SK-N-SH (cell line): ENCODE data around the gene BRS3. TPM values are rescaled to one million over a fixed set of nuclear protein-coding genes. Genes with fewer than 3 reads are reported as not detected.

Experiments
- CTCF ChIA-PET: fragments of 300-600, 350-600 bp; formaldehyde crosslinking; extraction: SDS; loops from one replicate; lab custom pipeline; 2021; lab: Yijun Ruan, JAX
- POLR2A ChIA-PET: fragments of 350-600 bp; sonication (Branson Sonifier 250); formaldehyde crosslinking; extraction: SDS; loops from one replicate; lab custom pipeline; 2020; ENCODE audit warnings: antibody characterized with exemption, inconsistent platforms; lab: Yijun Ruan, JAX
- DNase-seq: peaks from one replicate; pipeline ENCODE4 v3.0.0; 2012
- H2AFZ ChIP-seq: fragments of 200-600 bp; sonication (generic); 2 replicates; pipeline ENCODE4 v1.8.1; 2016; ENCODE audit warnings: antibody characterized with exemption, mild to moderate bottlenecking, low read depth
- H3F3A ChIP-seq: fragments of 200-600 bp; sonication (generic); replicated peaks from 2 replicates; pipeline ENCODE3; 2016; ENCODE audit warnings: antibody characterized with exemption, mild to moderate bottlenecking; ENCODE audit not compliant: insufficient read depth
- H3K27ac ChIP-seq, 2 experiments: fragments of 200-500 bp in 1 of 2; fragments of 200-600 bp in 1 of 2; sonication (Bioruptor generic) in 1 of 2; sonication (generic), shearing (Covaris generic) in 1 of 2; 2 replicates each; pipeline versions ENCODE4 v1.5.1 to v1.6.1; 2014 to 2016; ENCODE audit warnings: low read depth in 2 of 2, inconsistent platforms in 1 of 2, low read length in 1 of 2, mild to moderate bottlenecking in 1 of 2, mixed read lengths in 1 of 2
- H3K27me3 ChIP-seq: fragments of 200-600 bp; sonication (generic), shearing (Covaris generic); 2 replicates; pipeline ENCODE4 v1.6.1; 2016; ENCODE audit warnings: mixed run types; ENCODE audit not compliant: insufficient read depth
- H3K36me3 ChIP-seq, 2 experiments: fragments of 200-500 bp in 1 of 2; fragments of 200-600 bp in 1 of 2; sonication (Bioruptor generic) in 1 of 2; sonication (generic) in 1 of 2; replicated peaks in 1 of 2; 2 replicates each; pipeline versions ENCODE3 to v1.5.1; 2014 to 2016; ENCODE audit warnings: low read length in 1 of 2, mild to moderate bottlenecking in 1 of 2; ENCODE audit not compliant: insufficient read depth in 2 of 2, control insufficient read depth in 1 of 2
- H3K4me1 ChIP-seq, 2 experiments: fragments of 200-500 bp in 1 of 2; fragments of 200-600 bp in 1 of 2; sonication (Bioruptor generic) in 1 of 2; sonication (generic), shearing (Covaris generic) in 1 of 2; 2 replicates each; pipeline versions ENCODE4 v1.5.1 to v1.6.1; 2014 to 2016; ENCODE audit warnings: low read depth in 1 of 2, low read length in 1 of 2, mixed run types in 1 of 2; ENCODE audit not compliant: insufficient read depth in 2 of 2, control insufficient read depth in 1 of 2
- H3K4me2 ChIP-seq: fragments of 200-600 bp; sonication (generic), shearing (Covaris generic); 2 replicates; pipeline ENCODE4 v1.6.1; 2017; ENCODE audit warnings: mixed run types
- H3K4me3 ChIP-seq, 2 experiments: fragments of 200-500 bp in 1 of 2; fragments of 200-600 bp in 1 of 2; sonication (Bioruptor generic) in 1 of 2; sonication (generic), shearing (Covaris generic) in 1 of 2; 2 replicates each; pipeline versions ENCODE4 v1.5.1 to v1.8.1; 2014 to 2016; ENCODE audit warnings: low read depth in 2 of 2, inconsistent platforms in 1 of 2, low read length in 1 of 2, mild to moderate bottlenecking in 1 of 2, mixed read lengths in 1 of 2, moderate library complexity in 1 of 2
- H3K79me2 ChIP-seq: fragments of 200-600 bp; sonication (generic); 2 replicates; pipeline ENCODE4 v1.8.1; 2017; ENCODE audit warnings: mild to moderate bottlenecking; ENCODE audit not compliant: insufficient read depth
- H3K9ac ChIP-seq: fragments of 200-600 bp; sonication (generic); 2 replicates; pipeline ENCODE4 v1.6.1; 2017; ENCODE audit warnings: mixed run types
- H3K9me2 ChIP-seq: fragments of 200-600 bp; sonication (generic); 2 replicates; pipeline ENCODE4 v1.6.1; 2017; ENCODE audit warnings: mixed run types
- H3K9me3 ChIP-seq: fragments of 200-600 bp; sonication (generic); 2 replicates; pipeline ENCODE4 v1.6.1; 2017; ENCODE audit warnings: mixed run types, mild to moderate bottlenecking, moderate library complexity
- H4K20me1 ChIP-seq: fragments of 200-600 bp; sonication (generic); 2 replicates; pipeline ENCODE4 v1.6.1; 2017; ENCODE audit warnings: mild to moderate bottlenecking, mixed run types; ENCODE audit not compliant: insufficient read depth
- EP300 ChIP-seq, 2 experiments: IDR thresholded peaks; 2 replicates each; pipeline versions ENCODE4 v1.4.0 to v1.6.1; 2012; ENCODE audit warnings: borderline replicate concordance in 1 of 2, low read depth in 1 of 2, low read length in 1 of 2
- EZH2phosphoT487 ChIP-seq: fragments of 200-600 bp; sonication (generic); IDR thresholded peaks from 2 replicates; pipeline ENCODE4 v1.6.1; 2017; ENCODE audit warnings: low read depth, mixed run types, mild to moderate bottlenecking, antibody characterized with exemption, moderate library complexity, borderline replicate concordance
- FOXJ3 ChIP-seq: sonication (generic); formaldehyde crosslinking; IDR thresholded peaks from 2 replicates; pipeline ENCODE4 v1.5.1; 2020; ENCODE audit warnings: mild to moderate bottlenecking, missing genetic modification reagents
- GABPA ChIP-seq: IDR thresholded peaks from 2 replicates; pipeline ENCODE4 v1.4.0; 2012; ENCODE audit warnings: low read depth, mild to moderate bottlenecking
- GATA2 ChIP-seq: sonication (generic); formaldehyde crosslinking; IDR thresholded peaks from 2 replicates; pipeline ENCODE4 v1.5.0; 2020; ENCODE audit warnings: mild to moderate bottlenecking, missing genetic modification reagents
- MXI1 ChIP-seq: IDR thresholded peaks from 2 replicates; pipeline ENCODE4 v1.6.1; 2012; ENCODE audit warnings: mild to moderate bottlenecking, low read depth, low read length, improper control_type of control experiment
- RCOR1 ChIP-seq: fragments of 150-350 bp; IDR thresholded peaks from 2 replicates; pipeline ENCODE4 v1.6.1; 2017; ENCODE audit warnings: antibody characterized with exemption, low read length
- RFX5 ChIP-seq: IDR thresholded peaks from 2 replicates; pipeline ENCODE4 v1.6.1; 2012; ENCODE audit warnings: mild to moderate bottlenecking, improper control_type of control experiment, low read length
- SMC3 ChIP-seq: IDR thresholded peaks from 2 replicates; pipeline ENCODE4 v1.6.1; 2012; ENCODE audit warnings: low read depth, low read length, improper control_type of control experiment
- YY1 ChIP-seq: IDR thresholded peaks from 2 replicates; pipeline ENCODE4 v1.4.0; 2012; ENCODE audit warnings: low read depth, mild to moderate bottlenecking
- WGBS: methylation state at CpG from one replicate; pipeline ENCODE4 v1.1.6; 2017; ENCODE audit warnings: low lambda C conversion rate; 5-methylcytosine and 5-hydroxymethylcytosine counted together
- polyA plus RNA-seq, 3 experiments: library from polyadenylated mRNA; depleted of rRNA; stranded (reverse); fragments of >200 nt; gene quantifications; 2 replicates each; pipeline ENCODE4 v1.2.3, GENCODE V29; 2012
- TF ChIP-seq, protein P1 (sequence below): IDR thresholded peaks from 2 replicates; pipeline ENCODE4 v1.4.0; 2012; ENCODE audit warnings: low read depth, borderline replicate concordance
- TF ChIP-seq, protein P2 (sequence below): fragments of 150-350 bp; IDR thresholded peaks from 2 replicates; pipeline ENCODE4 v1.6.1; 2016; ENCODE audit warnings: mild to moderate bottlenecking, low read depth, low read length
- TF ChIP-seq, protein P3 (sequence below): fragments of 150-350 bp; IDR thresholded peaks from 2 replicates; pipeline ENCODE4 v1.6.1; 2017; ENCODE audit warnings: antibody characterized with exemption, low read length, low read depth, borderline replicate concordance
- TF ChIP-seq, protein P4 (sequence below): IDR thresholded peaks from 2 replicates; pipeline ENCODE4 v1.4.0; 2012; ENCODE audit warnings: low read depth

BRS3 gene
- polyA plus RNA-seq, 1 of the 3 experiments (the other 2 are of a cell fraction) = not detected

DNA sequence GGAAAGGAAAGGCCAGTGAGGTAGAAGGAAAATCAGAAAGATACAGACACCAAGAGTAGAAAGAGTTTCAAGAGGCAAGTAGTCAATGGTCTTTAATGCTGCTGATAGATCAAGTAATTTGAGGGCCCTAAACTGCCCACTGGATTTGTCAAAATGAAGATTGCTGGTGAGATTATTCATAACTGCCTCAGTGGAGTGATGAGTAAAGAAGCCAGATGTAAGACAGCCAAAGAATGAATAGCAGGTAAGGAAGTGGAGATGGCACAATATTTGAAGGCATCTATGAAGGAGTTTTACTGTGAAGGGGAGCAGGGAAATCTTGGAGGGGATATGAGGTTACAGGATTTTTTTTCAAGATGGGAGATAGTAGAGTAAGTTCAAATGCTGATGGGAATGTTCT, 39.8 kb upstream of the BRS3 start (continued):
- no peak for TF ChIP-seq YY1
- TF ChIP-seq, protein P1, sequence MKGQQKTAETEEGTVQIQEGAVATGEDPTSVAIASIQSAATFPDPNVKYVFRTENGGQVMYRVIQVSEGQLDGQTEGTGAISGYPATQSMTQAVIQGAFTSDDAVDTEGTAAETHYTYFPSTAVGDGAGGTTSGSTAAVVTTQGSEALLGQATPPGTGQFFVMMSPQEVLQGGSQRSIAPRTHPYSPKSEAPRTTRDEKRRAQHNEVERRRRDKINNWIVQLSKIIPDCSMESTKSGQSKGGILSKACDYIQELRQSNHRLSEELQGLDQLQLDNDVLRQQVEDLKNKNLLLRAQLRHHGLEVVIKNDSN = no peak
- TF ChIP-seq RFX5 = no peak
- TF ChIP-seq, protein P2, sequence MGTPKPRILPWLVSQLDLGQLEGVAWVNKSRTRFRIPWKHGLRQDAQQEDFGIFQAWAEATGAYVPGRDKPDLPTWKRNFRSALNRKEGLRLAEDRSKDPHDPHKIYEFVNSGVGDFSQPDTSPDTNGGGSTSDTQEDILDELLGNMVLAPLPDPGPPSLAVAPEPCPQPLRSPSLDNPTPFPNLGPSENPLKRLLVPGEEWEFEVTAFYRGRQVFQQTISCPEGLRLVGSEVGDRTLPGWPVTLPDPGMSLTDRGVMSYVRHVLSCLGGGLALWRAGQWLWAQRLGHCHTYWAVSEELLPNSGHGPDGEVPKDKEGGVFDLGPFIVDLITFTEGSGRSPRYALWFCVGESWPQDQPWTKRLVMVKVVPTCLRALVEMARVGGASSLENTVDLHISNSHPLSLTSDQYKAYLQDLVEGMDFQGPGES = no peak
- TF ChIP-seq, all 33 proteins: peak for 0

DNA sequence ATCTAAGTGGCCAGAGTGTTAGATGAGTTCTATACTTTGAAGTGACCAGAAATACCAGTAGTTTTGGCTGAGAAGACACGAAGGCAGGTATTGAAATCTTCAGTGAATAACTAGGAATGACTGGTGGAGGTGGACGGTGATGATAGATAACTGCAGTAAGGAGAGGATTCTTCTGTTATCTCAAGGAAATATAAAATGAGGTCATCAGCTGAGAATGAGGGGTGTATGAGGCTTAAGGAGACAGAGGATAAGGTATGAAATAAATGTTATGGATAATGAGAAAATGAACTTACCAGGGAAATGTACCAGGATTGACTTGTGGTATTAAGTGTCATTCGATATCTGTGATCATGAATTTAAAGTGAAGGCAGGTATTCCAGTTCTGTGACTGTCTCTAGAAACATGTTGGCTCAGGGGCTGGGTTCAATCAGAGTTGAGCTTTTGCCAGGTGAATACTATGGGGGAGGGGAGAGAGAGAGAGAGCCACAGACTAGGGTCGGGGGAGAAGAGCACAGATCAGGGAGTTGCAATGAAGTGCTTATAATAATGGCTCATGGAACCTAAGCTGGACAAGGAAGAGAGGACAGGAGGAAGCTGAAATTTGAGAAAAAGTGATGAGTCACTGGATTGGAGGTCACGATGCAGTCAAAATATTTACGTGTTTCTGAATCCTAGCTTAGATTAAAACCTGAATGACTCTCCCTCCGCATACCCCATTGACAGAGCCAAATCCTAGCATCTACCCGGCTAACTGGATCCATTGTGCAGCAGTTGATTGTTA, 37.5 kb upstream of the BRS3 start:
- H2AFZ ChIP-seq = no peak overlapping the region
- H3F3A ChIP-seq = no peaks in the 10 kb centered on the region
- ChIA-PET POLR2A (no interaction called here), CTCF (no interaction called here)
- H3K9ac ChIP-seq = no peak overlapping the region
- WGBS = 39% methylated on average over 8 of the region's 8 CpGs
- no peaks in the 10 kb centered on the region for H3K79me2 ChIP-seq
- TF ChIP-seq YY1 (no peak), SMC3 (no peak), FOXJ3 (CRISPR knock-in tag) (no peak), EZH2phosphoT487 (no peak), MXI1 (no peak), GABPA (no peak), RFX5 (no peak), RCOR1 (no peak), EP300 (IDR thresholded peaks at IDR 0.05; ENCODE audit: borderline replicate concordance in 1 of 2, low read depth in 1 of 2, low read length in 1 of 2) (no peak), GATA2 (CRISPR knock-in tag) (no peak)
- TF ChIP-seq, protein P3, sequence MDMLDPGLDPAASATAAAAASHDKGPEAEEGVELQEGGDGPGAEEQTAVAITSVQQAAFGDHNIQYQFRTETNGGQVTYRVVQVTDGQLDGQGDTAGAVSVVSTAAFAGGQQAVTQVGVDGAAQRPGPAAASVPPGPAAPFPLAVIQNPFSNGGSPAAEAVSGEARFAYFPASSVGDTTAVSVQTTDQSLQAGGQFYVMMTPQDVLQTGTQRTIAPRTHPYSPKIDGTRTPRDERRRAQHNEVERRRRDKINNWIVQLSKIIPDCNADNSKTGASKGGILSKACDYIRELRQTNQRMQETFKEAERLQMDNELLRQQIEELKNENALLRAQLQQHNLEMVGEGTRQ = no peak
- TF ChIP-seq, protein P4, sequence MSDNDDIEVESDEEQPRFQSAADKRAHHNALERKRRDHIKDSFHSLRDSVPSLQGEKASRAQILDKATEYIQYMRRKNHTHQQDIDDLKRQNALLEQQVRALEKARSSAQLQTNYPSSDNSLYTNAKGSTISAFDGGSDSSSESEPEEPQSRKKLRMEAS = no peak
- no peaks in the 10 kb centered on the region for H3K9me2 ChIP-seq
- no peaks in the 10 kb centered on the region for H3K36me3 ChIP-seq
- no peak overlapping the region for H3K4me2 ChIP-seq
- no peaks in the 10 kb centered on the region for H3K27me3 ChIP-seq
- H3K9me3 ChIP-seq = no peaks in the 10 kb centered on the region
- no peak overlapping the region for H3K27ac ChIP-seq
- H3K4me3 ChIP-seq = no peak overlapping the region
- no peaks in the 10 kb centered on the region; a peak in 1 of 4 replicates for H3K4me1 ChIP-seq
- H4K20me1 ChIP-seq = no peaks in the 10 kb centered on the region
- no peak for DNase-seq
